Panc1 (cell line): ENCODE measurements around the gene SLC49A3. TPM values are rescaled to one million over a fixed set of nuclear protein-coding genes. Genes with fewer than 3 reads are reported as not detected.
A peak's percentile ranks its signal among the peaks of the same experiment; 100 is the strongest.

Experiments used
- ATAC-seq: fragments of 200-7000 bp; cut with Tn5 transposase; 2 replicates; pipeline ENCODE4 v1.9.1; 2020; ENCODE audit warnings: mild to moderate bottlenecking, moderate library complexity
- BruUV-seq: library from RNA; stranded (reverse); fragments of 400-500 nt; replicated peaks from 2 replicates; lab custom pipeline; 2021; lab: Mats Ljungman, UMichigan
- CTCF ChIA-PET: fragments of 300-600 bp; sonication (Branson Sonifier 250); formaldehyde crosslinking; loops from one replicate; lab custom pipeline; 2022; ENCODE audit warnings: antibody characterized with exemption; lab: Charles Lee
- POLR2A ChIA-PET: fragments of 300-600 bp; sonication (Branson Sonifier 250); formaldehyde crosslinking; loops from one replicate; lab custom pipeline; 2022; ENCODE audit warnings: antibody characterized with exemption; lab: Charles Lee
- DNase-seq: peaks from one replicate; pipeline ENCODE4 v3.0.0-alpha.2; 2010; ENCODE audit warnings: low read depth, low spot score
- H3K27ac ChIP-seq: 2 replicates; pipeline ENCODE4 v1.5.1; 2011; ENCODE audit warnings: mild to moderate bottlenecking, low read length, inconsistent platforms
- H3K27me3 ChIP-seq: fragments of 200-500 bp; sonication (Bioruptor generic); 2 replicates; pipeline ENCODE4 v1.6.0; 2014; ENCODE audit warnings: low read length, inconsistent platforms; ENCODE audit not compliant: control insufficient read depth, insufficient read depth
- H3K36me3 ChIP-seq: fragments of 200-500 bp; sonication (Bioruptor generic); 2 replicates; pipeline ENCODE4 v1.5.1; 2014; ENCODE audit warnings: inconsistent platforms, mild to moderate bottlenecking, low read length, moderate library complexity; ENCODE audit not compliant: control insufficient read depth, insufficient read depth
- H3K4me1 ChIP-seq: 2 replicates; pipeline ENCODE4 v1.5.1; 2011; ENCODE audit warnings: inconsistent platforms, mild to moderate bottlenecking, low read length, moderate library complexity; ENCODE audit not compliant: control insufficient read depth, insufficient read depth
- H3K4me3 ChIP-seq, 2 experiments: 2 replicates each; pipeline ENCODE4 v1.5.1; 2011 to 2012; ENCODE audit warnings: low read depth in 2 of 2, low read length in 2 of 2, mild to moderate bottlenecking in 2 of 2, inconsistent platforms in 1 of 2, moderate library complexity in 1 of 2
- H3K9me3 ChIP-seq: fragments of 200-500 bp; sonication (Bioruptor generic); 2 replicates; pipeline ENCODE4 v1.5.1; 2014; ENCODE audit warnings: low read depth, mild to moderate bottlenecking, inconsistent platforms, low read length, moderate library complexity; ENCODE audit not compliant: control insufficient read depth, insufficient read depth
- CTCF ChIP-seq: fragments of 450-650 bp; IDR thresholded peaks from 2 replicates; pipeline ENCODE4 v1.5.1; 2017; ENCODE audit warnings: mild to moderate bottlenecking
- POLR2AphosphoS5 ChIP-seq: IDR thresholded peaks from 2 replicates; pipeline ENCODE4 v1.6.1; 2012; ENCODE audit warnings: mild to moderate bottlenecking, low read depth, low read length, moderate library complexity
- REST ChIP-seq, 2 experiments: IDR thresholded peaks; 2 replicates each; pipeline ENCODE4 v1.6.1; 2011 to 2012; ENCODE audit warnings: low read depth in 2 of 2, control low read depth in 1 of 2, low read length in 1 of 2, mild to moderate bottlenecking in 1 of 2, moderate library complexity in 1 of 2; ENCODE audit not compliant: insufficient read depth in 1 of 2
- SIN3A ChIP-seq: IDR thresholded peaks from 2 replicates; pipeline ENCODE4 v1.6.1; 2012; ENCODE audit warnings: low read depth, mild to moderate bottlenecking, low read length, moderate library complexity, borderline replicate concordance; ENCODE audit not compliant: insufficient read depth
- TCF7L2 ChIP-seq: IDR thresholded peaks from 2 replicates; pipeline ENCODE4 v1.6.1; 2011; ENCODE audit warnings: mild to moderate bottlenecking, low read depth, low read length, inconsistent platforms
- in situ Hi-C: cut with HindIII; loops from 2 replicates; pipeline ENCODE4 v1.10.0; 2016; ENCODE audit warnings: low sequenced_read_pairs, low pct_unique_long_range_greater_than_20kb
- intact Hi-C: fragments of 100-400 bp; cut with micrococcal nuclease; formaldehyde crosslinking; loops from one replicate; pipeline ENCODE4 v1.10.0; 2022; ENCODE audit not compliant: unreplicated experiment
- total RNA-seq: library from RNA; stranded (reverse); gene quantifications from one replicate; pipeline ENCODE4 v1.2.1, GENCODE V29; 2021; ENCODE audit not compliant: unreplicated experiment

Gene SLC49A3
- total RNA-seq, 1 experiment from 2014 or later: 0.62 TPM

GRCh38 chr4:682490-683172 is 6.3 kb downstream of the SLC49A3 start:
- no peak overlapping the region for H3K27ac ChIP-seq
- peaks cover 18% of the 10 kb centered on the region for H3K4me1 ChIP-seq
- ChIA-PET POLR2A (no interaction called here), CTCF (no interaction called here)
- H3K36me3 ChIP-seq: no peaks in the 10 kb centered on the region
- no peak for TF ChIP-seq CTCF
- no peak for TF ChIP-seq POLR2AphosphoS5
- TF ChIP-seq TCF7L2: no peak
- in situ Hi-C loops: no loop called here
- DNase-seq (no peak), ATAC-seq (no peak)
- H3K4me3 ChIP-seq: no peak overlapping the region
- H3K27me3 ChIP-seq: no peaks in the 10 kb centered on the region
- BruUV-seq: no TSS peak
- intact Hi-C loops: no loop called here
- H3K9me3 ChIP-seq: no peaks in the 10 kb centered on the region

- CTCF ChIA-PET: no interaction called here
- intact Hi-C loops: no loop called here
- in situ Hi-C loops: no loop called here
- H3K4me1 ChIP-seq: peaks cover 11% of the 10 kb centered on the region
- no peak overlapping the region for H3K27ac ChIP-seq
- POLR2A ChIA-PET: no interaction called here
- H3K36me3 ChIP-seq: no peaks in the 10 kb centered on the region
- DNase-seq (no peak), ATAC-seq (peak; percentile 8; the same call in 1 of the 2 replicates)
- TF ChIP-seq SIN3A (no peak), POLR2AphosphoS5 (no peak), REST (IDR thresholded peaks at IDR 0.05; ENCODE audit: insufficient read depth in 1 of 2, low read depth in 2 of 2, low read length in 1 of 2) (no peak), TCF7L2 (no peak), CTCF (no peak)
- H3K27me3 ChIP-seq: no peaks in the 10 kb centered on the region
- no TSS peak for BruUV-seq
- H3K9me3 ChIP-seq: no peaks in the 10 kb centered on the region
- peak overlapping the region; percentile 39 to 47 for H3K4me3 ChIP-seq
Measured at GRCh38 chr4:681736-682451, 7.1 kb downstream of the SLC49A3 start.
